WTC11 (cell line): ENCODE data around the gene PAQR6. TPM values are rescaled to one million over a fixed set of nuclear protein-coding genes. Genes with fewer than 3 reads are reported as not detected.

Experiments
- AFF4 ChIP-seq: sonication (generic); formaldehyde crosslinking; IDR thresholded peaks from 2 replicates; pipeline ENCODE4 v1.8.1; 2023; ENCODE audit warnings: mild to moderate bottlenecking, missing genetic modification reagents, borderline replicate concordance
- AR ChIP-seq: fragments of 250-450 bp; sonication (Bioruptor Pico); IDR thresholded peaks from 2 replicates; pipeline ENCODE4 v1.9.0; 2021; ENCODE audit warnings: mild to moderate bottlenecking
- ARID4B ChIP-seq: sonication (generic); formaldehyde crosslinking; IDR thresholded peaks from 2 replicates; pipeline ENCODE4 v1.8.0; 2023; ENCODE audit warnings: missing genetic modification reagents, mild to moderate bottlenecking, borderline replicate concordance
- ATF2 ChIP-seq: sonication (generic); formaldehyde crosslinking; IDR thresholded peaks from 2 replicates; pipeline ENCODE4 v1.8.1; 2022; ENCODE audit warnings: low read depth, missing genetic modification reagents, borderline replicate concordance
- E2F5 ChIP-seq: sonication (generic); formaldehyde crosslinking; IDR thresholded peaks from 2 replicates; pipeline ENCODE4 v1.8.1; 2022; ENCODE audit warnings: mild to moderate bottlenecking, moderate library complexity, missing genetic modification reagents
- ELF4 ChIP-seq: sonication (generic); formaldehyde crosslinking; IDR thresholded peaks from 2 replicates; pipeline ENCODE4 v1.8.1; 2022; ENCODE audit warnings: low read depth, mild to moderate bottlenecking, moderate library complexity, missing genetic modification reagents
- GABPB1 ChIP-seq: sonication (generic); formaldehyde crosslinking; IDR thresholded peaks from 2 replicates; pipeline ENCODE4 v1.8.1; 2023; ENCODE audit warnings: mild to moderate bottlenecking, missing genetic modification reagents
- GRHL2 ChIP-seq: fragments of 250-450 bp; sonication (Bioruptor Pico); IDR thresholded peaks from 2 replicates; pipeline ENCODE4 v1.8.0; 2022; ENCODE audit warnings: mild to moderate bottlenecking, moderate library complexity; ENCODE audit not compliant: insufficient replicate concordance, severe bottlenecking
- GTF2I ChIP-seq: fragments of 250-450 bp; sonication (Bioruptor Pico); conservative IDR thresholded peaks from 2 replicates; pipeline ENCODE4 v1.4.0; 2021; ENCODE audit warnings: mild to moderate bottlenecking
- NFATC4 ChIP-seq: fragments of 250-450 bp; sonication (Bioruptor Pico); IDR thresholded peaks from 2 replicates; pipeline ENCODE4 v1.9.0; 2021; ENCODE audit warnings: mild to moderate bottlenecking
- NR1H2 ChIP-seq: sonication (generic); formaldehyde crosslinking; IDR thresholded peaks from 2 replicates; pipeline ENCODE4 v1.9.0; 2021; ENCODE audit warnings: mild to moderate bottlenecking, moderate library complexity, missing genetic modification reagents
- PRDM15 ChIP-seq: sonication (generic); formaldehyde crosslinking; IDR thresholded peaks from 2 replicates; pipeline ENCODE4 v1.8.0; 2022; ENCODE audit warnings: missing genetic modification reagents
- PRRX2 ChIP-seq: fragments of 250-450 bp; sonication (Bioruptor Pico); IDR thresholded peaks from 2 replicates; pipeline ENCODE4 v1.8.0; 2021; ENCODE audit warnings: mild to moderate bottlenecking
- SMAD3 ChIP-seq: sonication (generic); formaldehyde crosslinking; IDR thresholded peaks from 2 replicates; pipeline ENCODE4 v1.8.0; 2022; ENCODE audit warnings: missing genetic modification reagents, mild to moderate bottlenecking, borderline replicate concordance
- SP1 ChIP-seq: sonication (generic); formaldehyde crosslinking; conservative IDR thresholded peaks from 2 replicates; pipeline ENCODE4 v1.8.1; 2022; ENCODE audit warnings: missing genetic modification reagents
- TEAD4 ChIP-seq: sonication (generic); formaldehyde crosslinking; IDR thresholded peaks from 2 replicates; pipeline ENCODE4 v1.8.0; 2022; ENCODE audit warnings: mild to moderate bottlenecking, missing genetic modification reagents
- ZNF396 ChIP-seq: fragments of 250-450 bp; sonication (Bioruptor Pico); IDR thresholded peaks from 2 replicates; pipeline ENCODE4 v1.8.0; 2021; ENCODE audit warnings: mild to moderate bottlenecking, moderate library complexity, borderline replicate concordance
- ZNF512 ChIP-seq: sonication (generic); formaldehyde crosslinking; IDR thresholded peaks from 2 replicates; pipeline ENCODE4 v1.8.1; 2022; ENCODE audit warnings: missing genetic modification reagents, borderline replicate concordance
- ZNF671 ChIP-seq: fragments of 250-450 bp; sonication (Bioruptor Pico); IDR thresholded peaks from 2 replicates; pipeline ENCODE4 v1.8.0; 2021; ENCODE audit warnings: mild to moderate bottlenecking
- total RNA-seq: library from RNA; stranded (reverse); gene quantifications from 3 replicates; pipeline ENCODE4 v1.2.3, GENCODE V29; 2021

Gene PAQR6
- total RNA-seq, 1 experiment from 2014 or later, result 5.9 TPM

GRCh38 chr1:156212833-156213643 is 34.8 kb downstream of the PAQR6 start, which contains the start of gene PMF1 (continued):
- TF ChIP-seq ELF4 (no peak), E2F5 (CRISPR knock-in tag) (peak; percentile 64; the same call in 1 of the 2 replicates), SP1 (peak; percentile 84), PRRX2 (CRISPR knock-in tag) (no peak), SMAD3 (CRISPR knock-in tag) (0 out of 2 replicates have a peak, but pooled peaks have one; percentile 71), GTF2I (CRISPR knock-in tag) (no peak), AR (CRISPR knock-in tag) (no peak), ZNF512 (CRISPR knock-in tag) (no peak), GRHL2 (CRISPR knock-in tag) (no peak), PRDM15 (CRISPR knock-in tag) (no peak), GABPB1 (CRISPR knock-in tag) (no peak), NR1H2 (CRISPR knock-in tag) (no peak), ZNF671 (CRISPR knock-in tag) (no peak), TEAD4 (CRISPR knock-in tag) (no peak), NFATC4 (CRISPR knock-in tag) (no peak; the same call in 1 of the 2 replicates), ARID4B (CRISPR knock-in tag) (0 out of 2 replicates have a peak, but pooled peaks have one; percentile 29), ATF2 (CRISPR knock-in tag) (no peak), ZNF396 (no peak), AFF4 (CRISPR knock-in tag) (no peak)
